H9 (cell line): ENCODE results near the gene HS6ST3. TPM values are rescaled to one million over a fixed set of nuclear protein-coding genes. Genes with fewer than 3 reads are reported as not detected.

Source experiments
- DNase-seq: peaks from one replicate; pipeline ENCODE4 v3.0.0-alpha.2; 2017
- H2AFZ ChIP-seq: one replicate; pipeline ENCODE4 v1.6.1; 2013; ENCODE audit warnings: mild to moderate bottlenecking, low read length, control low read depth, moderate library complexity
- H2AK5ac ChIP-seq: 2 replicates; pipeline ENCODE4 v1.6.1; 2013; ENCODE audit warnings: low read length, control low read depth, mixed read lengths; ENCODE audit not compliant: insufficient read length
- H2BK120ac ChIP-seq: one replicate; pipeline ENCODE4 v1.6.1; 2013; ENCODE audit warnings: low read depth, mild to moderate bottlenecking, low read length, control low read depth, inconsistent platforms; ENCODE audit not compliant: poor library complexity, severe bottlenecking
- H2BK12ac ChIP-seq: 2 replicates; pipeline ENCODE4 v1.6.1; 2013; ENCODE audit warnings: low read length, control low read depth, mixed read lengths, low read depth; ENCODE audit not compliant: insufficient read length
- H2BK15ac ChIP-seq: 2 replicates; pipeline ENCODE4 v1.6.1; 2013; ENCODE audit warnings: low read depth, low read length, control low read depth
- H2BK20ac ChIP-seq: one replicate; pipeline ENCODE4 v1.6.1; 2013; ENCODE audit warnings: low read depth, mild to moderate bottlenecking, low read length, control low read depth, inconsistent platforms; ENCODE audit not compliant: poor library complexity, severe bottlenecking
- H2BK5ac ChIP-seq: 2 replicates; pipeline ENCODE4 v1.6.1; 2013; ENCODE audit warnings: low read length, control low read depth, mixed read lengths; ENCODE audit not compliant: insufficient read length
- H3K14ac ChIP-seq: 2 replicates; pipeline ENCODE4 v1.6.1; 2013; ENCODE audit warnings: low read length, control low read depth; ENCODE audit not compliant: insufficient read depth
- H3K18ac ChIP-seq: 2 replicates; pipeline ENCODE4 v1.6.1; 2013; ENCODE audit warnings: low read depth, mild to moderate bottlenecking, mixed read lengths, low read length, control low read depth; ENCODE audit not compliant: insufficient read length
- H3K23ac ChIP-seq: 2 replicates; pipeline ENCODE4 v1.6.1; 2013; ENCODE audit warnings: low read length, control low read depth, mixed read lengths, low read depth; ENCODE audit not compliant: insufficient read length
- H3K23me2 ChIP-seq: 2 replicates; pipeline ENCODE4 v1.6.1; 2013; ENCODE audit warnings: low read depth, mild to moderate bottlenecking, mixed read lengths, low read length, control low read depth; ENCODE audit not compliant: insufficient read length, poor library complexity, severe bottlenecking
- H3K27ac ChIP-seq: 2 replicates; pipeline ENCODE4 v1.5.1; 2013; ENCODE audit warnings: low read length, control low read depth, mixed read lengths, low read depth; ENCODE audit not compliant: insufficient read length
- H3K27me3 ChIP-seq: 2 replicates; pipeline ENCODE4 v1.6.1; 2013; ENCODE audit warnings: low read length, control low read depth, inconsistent platforms; ENCODE audit not compliant: insufficient read depth
- H3K4ac ChIP-seq: 2 replicates; pipeline ENCODE4 v1.6.1; 2013; ENCODE audit warnings: low read depth, mild to moderate bottlenecking, control low read depth, inconsistent platforms, low read length, moderate library complexity
- H3K4me1 ChIP-seq: 2 replicates; pipeline ENCODE4 v1.6.1; 2013; ENCODE audit warnings: low read length, control low read depth, inconsistent platforms; ENCODE audit not compliant: insufficient read depth
- H3K4me2 ChIP-seq: 2 replicates; pipeline ENCODE4 v1.6.1; 2013; ENCODE audit warnings: low read length, control low read depth, mixed read lengths; ENCODE audit not compliant: insufficient read length, insufficient read depth
- H3K56ac ChIP-seq: 2 replicates; pipeline ENCODE4 v1.6.1; 2013; ENCODE audit warnings: low read depth, mild to moderate bottlenecking, mixed read lengths, low read length, control low read depth; ENCODE audit not compliant: insufficient read length
- H3K79me1 ChIP-seq: 2 replicates; pipeline ENCODE4 v1.6.1; 2013; ENCODE audit warnings: low read depth, mild to moderate bottlenecking, moderate library complexity, low read length, control low read depth, inconsistent platforms; ENCODE audit not compliant: insufficient read depth, poor library complexity, severe bottlenecking
- H3K79me2 ChIP-seq: 2 replicates; pipeline ENCODE4 v1.6.1; 2013; ENCODE audit warnings: low read length, control low read depth, inconsistent platforms; ENCODE audit not compliant: insufficient read depth
- H3K9ac ChIP-seq: 2 replicates; pipeline ENCODE4 v1.6.1; 2013; ENCODE audit warnings: low read length, control low read depth, mixed read lengths; ENCODE audit not compliant: insufficient read length; ENCODE audit errors: extremely low read depth
- H3K9me3 ChIP-seq: one replicate; pipeline ENCODE4 v1.6.1; 2013; ENCODE audit warnings: low read depth, low read length, inconsistent platforms; ENCODE audit not compliant: control insufficient read depth
- H3T11ph ChIP-seq: one replicate; pipeline ENCODE4 v1.6.1; 2013; ENCODE audit warnings: mild to moderate bottlenecking, low read length, control low read depth, inconsistent platforms
- H4K20me1 ChIP-seq: one replicate; pipeline ENCODE4 v1.6.1; 2013; ENCODE audit not compliant: control insufficient read depth, insufficient read length, insufficient read depth
- H4K5ac ChIP-seq: 2 replicates; pipeline ENCODE4 v1.6.1; 2013; ENCODE audit warnings: low read depth, mild to moderate bottlenecking, mixed read lengths, low read length, control low read depth; ENCODE audit not compliant: insufficient read length
- H4K8ac ChIP-seq: replicated peaks from 2 replicates; pipeline ENCODE4 v1.6.1; 2013; ENCODE audit warnings: low read length, control low read depth, mixed read lengths, low read depth; ENCODE audit not compliant: insufficient read length
- H4K91ac ChIP-seq: 2 replicates; pipeline ENCODE4 v1.6.1; 2013; ENCODE audit warnings: low read depth, mild to moderate bottlenecking, moderate library complexity, mixed read lengths, low read length, control low read depth; ENCODE audit not compliant: insufficient read length
- H3K27ac Mint-ChIP-seq, 3 experiments: 2 replicates in 2 of 3; 3 replicates in 1 of 3; pipeline ENCODE4 v1.8.0; 2020 to 2021; ENCODE audit warnings: mixed read lengths in 3 of 3, mild to moderate bottlenecking in 1 of 3, moderate library complexity in 1 of 3
- H3K27me3 Mint-ChIP-seq: 2 replicates; pipeline ENCODE4 v1.8.0; 2021; ENCODE audit warnings: low read depth, mild to moderate bottlenecking, moderate library complexity, mixed read lengths
- H3K36me3 Mint-ChIP-seq, 3 experiments: 2 replicates in 2 of 3; 3 replicates in 1 of 3; pipeline ENCODE4 v1.8.0; 2020 to 2021; ENCODE audit warnings: low read depth in 3 of 3, mixed read lengths in 3 of 3; ENCODE audit not compliant: insufficient read depth in 1 of 3
- H3K4me1 Mint-ChIP-seq, 2 experiments: 2 replicates each; pipeline ENCODE4 v1.8.0; 2020; ENCODE audit warnings: mixed read lengths in 2 of 2
- H3K4me3 Mint-ChIP-seq, 2 experiments: 2 replicates in 1 of 2; 3 replicates in 1 of 2; pipeline ENCODE4 v1.8.0; 2020 to 2021; ENCODE audit warnings: mild to moderate bottlenecking in 2 of 2, mixed read lengths in 2 of 2, moderate library complexity in 1 of 2
- H3K9me3 Mint-ChIP-seq, 2 experiments: 2 replicates in 1 of 2; 3 replicates in 1 of 2; pipeline ENCODE4 v1.8.0; 2020; ENCODE audit warnings: mild to moderate bottlenecking in 2 of 2, mixed read lengths in 2 of 2, moderate library complexity in 1 of 2
- WGBS: extraction: QIAGEN DNeasy Blood & Tissue Kit; methylation state at CpG from one replicate; pipeline ENCODE4 v1.1.7; 2013; ENCODE audit warnings: missing lambda C conversion rate, low lambda C conversion rate, mixed read lengths; ENCODE audit not compliant: insufficient read length; ENCODE audit errors: extremely low coverage; 5-methylcytosine and 5-hydroxymethylcytosine counted together
- total RNA-seq: library from RNA; stranded (reverse); gene quantifications from 2 replicates; pipeline ENCODE4 v1.2.1, GENCODE V29; 2021
- TF ChIP-seq, protein P1 (sequence below): fragments of 200-600 bp; sonication (generic); conservative IDR thresholded peaks from 3 replicates; pipeline ENCODE4 v1.8.0; 2021; ENCODE audit warnings: antibody characterized with exemption, mild to moderate bottlenecking

Gene HS6ST3
- total RNA-seq, 1 experiment from 2014 or later: 0.44 TPM

DNA sequence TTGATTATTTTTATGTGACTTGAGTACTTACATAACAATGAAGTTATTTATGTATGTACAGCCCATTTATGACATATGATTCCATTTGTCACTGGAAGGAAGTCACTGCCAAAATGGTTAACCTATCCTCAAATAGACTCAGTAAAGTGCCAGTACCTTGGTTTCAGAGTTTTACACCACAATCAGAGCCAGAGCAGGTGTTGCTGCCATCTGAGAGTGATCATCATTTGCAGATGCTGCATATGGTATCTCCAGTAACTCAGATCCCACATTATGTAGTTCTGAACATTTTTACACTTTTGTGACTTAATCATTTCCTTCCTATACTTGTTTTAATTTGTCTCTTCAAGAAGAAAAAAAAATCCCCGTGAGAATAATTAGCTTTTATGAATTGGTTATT is 313.3 kb downstream of the HS6ST3 start:
- Mint-ChIP-seq H3K27me3 (no peaks in the 10 kb centered on the region), H3K36me3 (no peaks in the 10 kb centered on the region; a peak in 1 of 7 replicates), H3K4me3 (no peak overlapping the region), H3K9me3 (no peaks in the 10 kb centered on the region; a peak in 1 of 5 replicates), H3K27ac (peak overlapping the region in 1 of 3 experiments; percentile 26; a peak in 1 of 7 replicates), H3K4me1 (peaks cover 18 to 26% of the 10 kb centered on the region in 2 experiments)
- H3K23me2 ChIP-seq: no peaks in the 10 kb centered on the region
- H2BK5ac ChIP-seq: no peak overlapping the region
- no CpG with 5 or more reads among the region's 1 CpG for WGBS
- H3K18ac ChIP-seq: no peak overlapping the region
- H4K8ac ChIP-seq: no peak overlapping the region
- H2BK20ac ChIP-seq: no peak overlapping the region
- no peak overlapping the region for H3K27ac ChIP-seq
- H3K4me1 ChIP-seq: no peaks in the 10 kb centered on the region; the same call in 1 of the 2 replicates
- no peaks in the 10 kb centered on the region for H3K79me1 ChIP-seq
- H3K9ac ChIP-seq: no peak overlapping the region
- no peak overlapping the region for H4K91ac ChIP-seq
- no peak overlapping the region for H3K14ac ChIP-seq
- no peak overlapping the region for H3K23ac ChIP-seq
- DNase-seq: no peak
- no peak overlapping the region for H2AK5ac ChIP-seq
- H3K4ac ChIP-seq: no peak overlapping the region
- H2BK15ac ChIP-seq: no peak overlapping the region
- no peaks in the 10 kb centered on the region for H3K27me3 ChIP-seq
- TF ChIP-seq, protein P1, sequence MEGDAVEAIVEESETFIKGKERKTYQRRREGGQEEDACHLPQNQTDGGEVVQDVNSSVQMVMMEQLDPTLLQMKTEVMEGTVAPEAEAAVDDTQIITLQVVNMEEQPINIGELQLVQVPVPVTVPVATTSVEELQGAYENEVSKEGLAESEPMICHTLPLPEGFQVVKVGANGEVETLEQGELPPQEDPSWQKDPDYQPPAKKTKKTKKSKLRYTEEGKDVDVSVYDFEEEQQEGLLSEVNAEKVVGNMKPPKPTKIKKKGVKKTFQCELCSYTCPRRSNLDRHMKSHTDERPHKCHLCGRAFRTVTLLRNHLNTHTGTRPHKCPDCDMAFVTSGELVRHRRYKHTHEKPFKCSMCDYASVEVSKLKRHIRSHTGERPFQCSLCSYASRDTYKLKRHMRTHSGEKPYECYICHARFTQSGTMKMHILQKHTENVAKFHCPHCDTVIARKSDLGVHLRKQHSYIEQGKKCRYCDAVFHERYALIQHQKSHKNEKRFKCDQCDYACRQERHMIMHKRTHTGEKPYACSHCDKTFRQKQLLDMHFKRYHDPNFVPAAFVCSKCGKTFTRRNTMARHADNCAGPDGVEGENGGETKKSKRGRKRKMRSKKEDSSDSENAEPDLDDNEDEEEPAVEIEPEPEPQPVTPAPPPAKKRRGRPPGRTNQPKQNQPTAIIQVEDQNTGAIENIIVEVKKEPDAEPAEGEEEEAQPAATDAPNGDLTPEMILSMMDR: no peak
- H3K79me2 ChIP-seq: no peaks in the 10 kb centered on the region
- H3K56ac ChIP-seq: no peak overlapping the region
- H3T11ph ChIP-seq: no peak overlapping the region
- no peaks in the 10 kb centered on the region for H4K20me1 ChIP-seq
- H2BK12ac ChIP-seq: no peak overlapping the region
- H4K5ac ChIP-seq: no peak overlapping the region
- no peaks in the 10 kb centered on the region for H3K9me3 ChIP-seq
- H2AFZ ChIP-seq: no peak overlapping the region
- no peak overlapping the region for H2BK120ac ChIP-seq
- no peak overlapping the region for H3K4me2 ChIP-seq
